ENCODE results near the gene SMIM5.

Gene SMIM5

GRCh38 chr17:75604034-75604695 lies 29.1 kb upstream of the SMIM5 start:
- no peak for DNase-seq

GRCh38 chr17:75605790-75606189 lies 27.4 kb upstream of the SMIM5 start:
- DNase-seq: no peak

- no peak for DNase-seq
Measured at GRCh38 chr17:75607086-75607485, 26.1 kb upstream of the SMIM5 start.

- no peak for DNase-seq
Measured at GRCh38 chr17:75610103-75610984, 22.9 kb upstream of the SMIM5 start.

GRCh38 chr17:75611851-75612429 lies 21.3 kb upstream of the SMIM5 start:
- DNase-seq: peak in 1 of 2 experiments; percentile 32

GRCh38 chr17:75612906-75613626 lies 20.2 kb upstream of the SMIM5 start:
- DNase-seq: no peak

- no peak for DNase-seq
Measured at GRCh38 chr17:75614006-75614405, 19.2 kb upstream of the SMIM5 start.

- DNase-seq: no peak
Measured at GRCh38 chr17:75614556-75615270, 18.5 kb upstream of the SMIM5 start.

- DNase-seq: no peak
Measured at GRCh38 chr17:75615301-75615700, 17.9 kb upstream of the SMIM5 start.

GRCh38 chr17:75616521-75617122 lies 16.6 kb upstream of the SMIM5 start:
- DNase-seq: no peak

- no peak for DNase-seq
Measured at GRCh38 chr17:75617218-75617617, 16.0 kb upstream of the SMIM5 start.

- no peak for DNase-seq
Measured at GRCh38 chr17:75617675-75618074, 15.6 kb upstream of the SMIM5 start.

- DNase-seq: peak; percentile 20 to 59
Measured at GRCh38 chr17:75619506-75620431, 13.5 kb upstream of the SMIM5 start.

GRCh38 chr17:75621489-75621888 lies 11.7 kb upstream of the SMIM5 start:
- no peak for DNase-seq

GRCh38 chr17:75622076-75622475 lies 11.2 kb upstream of the SMIM5 start:
- DNase-seq: no peak

GRCh38 chr17:75622771-75623273 lies 10.4 kb upstream of the SMIM5 start:
- DNase-seq: no peak

- no peak for DNase-seq
Measured at GRCh38 chr17:75623386-75623785, 9.8 kb upstream of the SMIM5 start.

GRCh38 chr17:75624021-75624420 lies 9.2 kb upstream of the SMIM5 start:
- no peak for DNase-seq

GRCh38 chr17:75624714-75625345 lies 8.4 kb upstream of the SMIM5 start:
- DNase-seq: no peak

- peak; percentile 30 to 32 for DNase-seq
Measured at GRCh38 chr17:75625813-75626486, 7.3 kb upstream of the SMIM5 start.
